H1 (cell line): ENCODE measurements around the gene METRNL. TPM values are rescaled to one million over a fixed set of nuclear protein-coding genes. Genes with fewer than 3 reads are reported as not detected.

Experiments used
- CTCF ChIA-PET: fragments of 300-600 bp; sonication (Branson Sonifier 250); formaldehyde crosslinking; loops from one replicate; lab custom pipeline; 2021; ENCODE audit not compliant: partially characterized antibody; lab: Charles Lee
- POLR2A ChIA-PET: fragments of 300-600 bp; sonication (Branson Sonifier 250); formaldehyde crosslinking; loops from one replicate; lab custom pipeline; 2021; ENCODE audit warnings: inconsistent platforms; ENCODE audit not compliant: partially characterized antibody; lab: Charles Lee
- DNase-seq, 2 experiments: peaks; one replicate each; pipeline versions ENCODE4 v3.0.0 to v3.0.0-alpha.2; 2010 to 2022; ENCODE audit warnings: low spot score in 2 of 2, low read depth in 1 of 2, mixed read lengths in 1 of 2
- FAIRE-seq: peaks from 2 replicates; lab custom pipeline; 2011; peaks lifted over from hg19 to GRCh38; lab: Jason Lieb, UNC
- H2AFZ ChIP-seq: 2 replicates; pipeline ENCODE4 v1.8.1; 2012; ENCODE audit warnings: low read length, inconsistent platforms
- H2AK5ac ChIP-seq: 2 replicates; pipeline ENCODE4 v1.6.1; 2013; ENCODE audit warnings: low read depth, low read length
- H2BK120ac ChIP-seq: replicated peaks from 2 replicates; pipeline ENCODE3; 2013; ENCODE audit warnings: low read depth, low read length, inconsistent platforms
- H2BK12ac ChIP-seq: 2 replicates; pipeline ENCODE4 v1.6.1; 2013; ENCODE audit warnings: low read depth, low read length
- H2BK15ac ChIP-seq: 2 replicates; pipeline ENCODE4 v1.6.1; 2013; ENCODE audit warnings: low read length
- H2BK20ac ChIP-seq: 2 replicates; pipeline ENCODE4 v1.6.1; 2013; ENCODE audit warnings: low read length
- H2BK5ac ChIP-seq: 2 replicates; pipeline ENCODE4 v1.6.1; 2013; ENCODE audit warnings: low read depth, low read length
- H3K14ac ChIP-seq: 2 replicates; pipeline ENCODE4 v1.6.1; 2013; ENCODE audit warnings: inconsistent platforms; ENCODE audit not compliant: insufficient read length
- H3K18ac ChIP-seq: 2 replicates; pipeline ENCODE4 v1.6.1; 2013; ENCODE audit warnings: low read length; ENCODE audit errors: extremely low read depth
- H3K23ac ChIP-seq: 2 replicates; pipeline ENCODE4 v1.6.1; 2013; ENCODE audit warnings: inconsistent platforms; ENCODE audit not compliant: insufficient read length
- H3K23me2 ChIP-seq: 2 replicates; pipeline ENCODE4 v1.6.1; 2013; ENCODE audit warnings: low read depth, low read length
- H3K27ac ChIP-seq: 2 replicates; pipeline ENCODE4 v1.6.1; 2011; ENCODE audit warnings: low read depth, low read length, inconsistent platforms
- H3K27me3 ChIP-seq, 4 experiments: replicated peaks in 1 of 4; 1 replicate in 1 of 4; 2 replicates in 3 of 4; pipeline versions ENCODE4 v1.6.1 to v1.8.1; 2011 to 2013; ENCODE audit warnings: low read length in 3 of 4, mild to moderate bottlenecking in 3 of 4, inconsistent platforms in 2 of 4, mixed read lengths in 2 of 4, moderate library complexity in 1 of 4; ENCODE audit not compliant: control insufficient read depth in 3 of 4, insufficient read depth in 3 of 4; ENCODE audit errors: extremely low read depth in 1 of 4
- H3K36me3 ChIP-seq, 4 experiments: 2 replicates each; pipeline versions ENCODE4 v1.6.1 to v1.8.1; 2011 to 2013; ENCODE audit warnings: mild to moderate bottlenecking in 4 of 4, low read length in 3 of 4, moderate library complexity in 2 of 4, control low read depth in 1 of 4, inconsistent platforms in 1 of 4; ENCODE audit not compliant: insufficient read depth in 4 of 4, control insufficient read depth in 2 of 4
- H3K4ac ChIP-seq: replicated peaks from 2 replicates; pipeline ENCODE3; 2013; ENCODE audit warnings: low read length, low read depth, mixed read lengths, inconsistent platforms; ENCODE audit not compliant: insufficient read length
- H3K4me1 ChIP-seq, 4 experiments: replicated peaks in 1 of 4; 1 replicate in 1 of 4; 2 replicates in 3 of 4; pipeline versions ENCODE4 v1.6.1 to v1.8.1; 2011 to 2013; ENCODE audit warnings: low read length in 3 of 4, inconsistent platforms in 2 of 4, mixed read lengths in 1 of 4; ENCODE audit not compliant: insufficient read depth in 4 of 4, control insufficient read depth in 3 of 4
- H3K4me2 ChIP-seq, 2 experiments: 2 replicates each; pipeline versions ENCODE4 v1.6.1 to v1.8.1; 2011 to 2013; ENCODE audit warnings: low read depth in 2 of 2, low read length in 2 of 2, control low read depth in 1 of 2, inconsistent platforms in 1 of 2, mild to moderate bottlenecking in 1 of 2; ENCODE audit not compliant: insufficient read depth in 1 of 2
- H3K4me3 ChIP-seq, 4 experiments: fragments of 200-600, 300-600 bp in 1 of 4; sonication (generic), shearing (Covaris generic), sonication (Bioruptor Twin) in 1 of 4; 2 replicates each; pipeline versions ENCODE4 v1.5.1 to v1.8.1; 2011 to 2016; ENCODE audit warnings: low read length in 4 of 4, low read depth in 3 of 4, control low read depth in 2 of 4, inconsistent platforms in 2 of 4, mild to moderate bottlenecking in 2 of 4, mixed read lengths in 1 of 4, moderate library complexity in 1 of 4; ENCODE audit not compliant: insufficient read depth in 2 of 4; ENCODE audit errors: extremely low read depth in 1 of 4
- H3K56ac ChIP-seq: replicated peaks from 2 replicates; pipeline ENCODE3; 2013; ENCODE audit warnings: low read depth, mild to moderate bottlenecking, mixed read lengths, low read length, inconsistent platforms; ENCODE audit not compliant: insufficient read length
- H3K79me1 ChIP-seq: 2 replicates; pipeline ENCODE4 v1.6.1; 2013; ENCODE audit warnings: low read depth, low read length, control low read depth
- H3K79me2 ChIP-seq, 2 experiments: 2 replicates each; pipeline versions ENCODE4 v1.6.1 to v1.8.1; 2012 to 2013; ENCODE audit warnings: low read length in 2 of 2, mild to moderate bottlenecking in 2 of 2, inconsistent platforms in 1 of 2; ENCODE audit not compliant: insufficient read depth in 2 of 2, control insufficient read depth in 1 of 2
- H3K9ac ChIP-seq, 4 experiments: replicated peaks in 1 of 4; 1 replicate in 1 of 4; 2 replicates in 3 of 4; pipeline versions ENCODE4 v1.6.1 to v1.8.1; 2011 to 2013; ENCODE audit warnings: low read depth in 3 of 4, low read length in 3 of 4, control low read depth in 2 of 4, mild to moderate bottlenecking in 2 of 4, moderate library complexity in 2 of 4, inconsistent platforms in 1 of 4; ENCODE audit errors: extremely low read depth in 1 of 4
- H3K9me3 ChIP-seq, 2 experiments: 2 replicates each; pipeline versions ENCODE4 v1.6.1 to v1.8.1; 2012 to 2013; ENCODE audit warnings: mild to moderate bottlenecking in 2 of 2, moderate library complexity in 2 of 2, control low read depth in 1 of 2, inconsistent platforms in 1 of 2, low read depth in 1 of 2, low read length in 1 of 2, mixed read lengths in 1 of 2; ENCODE audit not compliant: insufficient read depth in 2 of 2
- H4K20me1 ChIP-seq, 2 experiments: replicated peaks in 1 of 2; 2 replicates each; pipeline versions ENCODE3 to v1.8.1; 2011 to 2013; ENCODE audit warnings: inconsistent platforms in 2 of 2, low read length in 2 of 2, mild to moderate bottlenecking in 1 of 2; ENCODE audit not compliant: insufficient read depth in 2 of 2, control insufficient read depth in 1 of 2
- H4K5ac ChIP-seq: 2 replicates; pipeline ENCODE4 v1.6.1; 2013; ENCODE audit warnings: low read length, low read depth, mixed read lengths, inconsistent platforms; ENCODE audit not compliant: insufficient read length
- H4K8ac ChIP-seq: 2 replicates; pipeline ENCODE4 v1.8.0; 2013; ENCODE audit warnings: mild to moderate bottlenecking, moderate library complexity, low read length, inconsistent platforms; ENCODE audit not compliant: insufficient read depth; ENCODE audit errors: extremely low read depth
- H4K91ac ChIP-seq: replicated peaks from 2 replicates; pipeline ENCODE3; 2013; ENCODE audit warnings: low read length, mixed read lengths, inconsistent platforms; ENCODE audit not compliant: insufficient read length
- CTCF ChIP-seq, 3 experiments: IDR thresholded peaks; 1 replicate in 2 of 3; 2 replicates in 1 of 3; pipeline versions ENCODE4 v1.5.1 to v1.6.1; 2011; ENCODE audit warnings: low read length in 3 of 3, mild to moderate bottlenecking in 3 of 3, inconsistent platforms in 2 of 3, low read depth in 1 of 3, moderate library complexity in 1 of 3; ENCODE audit not compliant: insufficient read depth in 1 of 3; ENCODE audit errors: control extremely low read depth in 1 of 3
- EZH2 ChIP-seq: fragments of 200-600 bp; sonication (generic); IDR thresholded peaks from 2 replicates; pipeline ENCODE4 v1.7.1; 2012; ENCODE audit warnings: low read depth, mild to moderate bottlenecking, moderate library complexity, low read length, inconsistent platforms; ENCODE audit not compliant: severe bottlenecking
- JUN ChIP-seq: IDR thresholded peaks from 2 replicates; pipeline ENCODE4 v1.6.1; 2011; ENCODE audit warnings: low read depth, mild to moderate bottlenecking, improper control_type of control experiment, low read length
- RAD21 ChIP-seq, 2 experiments: IDR thresholded peaks in 1 of 2; conservative IDR thresholded peaks in 1 of 2; 2 replicates each; pipeline ENCODE4 v1.6.1; 2011; ENCODE audit warnings: low read depth in 2 of 2, low read length in 2 of 2, improper control_type of control experiment in 1 of 2, inconsistent platforms in 1 of 2, mild to moderate bottlenecking in 1 of 2, moderate library complexity in 1 of 2
- RXRA ChIP-seq: IDR thresholded peaks from 2 replicates; pipeline ENCODE4 v1.6.1; 2011; ENCODE audit warnings: low read depth, mild to moderate bottlenecking, low read length, moderate library complexity; ENCODE audit not compliant: insufficient read depth
- SIRT6 ChIP-seq: IDR thresholded peaks from one replicate; pipeline ENCODE4 v1.7.1; 2012; ENCODE audit warnings: low read length, inconsistent platforms
- TEAD4 ChIP-seq: IDR thresholded peaks from 2 replicates; pipeline ENCODE4 v1.6.1; 2012; ENCODE audit warnings: low read depth, low read length, inconsistent platforms, mixed read lengths
- WGBS, 2 experiments: shearing (Covaris generic) in 1 of 2; methylation state at CpG; one replicate each; pipeline versions ENCODE4 v1.1.6 to v1.1.7; 2013 to 2015; ENCODE audit warnings: low lambda C conversion rate in 2 of 2, mixed read lengths in 2 of 2, inconsistent platforms in 1 of 2, low coverage in 1 of 2, missing lambda C conversion rate in 1 of 2; ENCODE audit not compliant: insufficient replicate concordance in 2 of 2, insufficient coverage in 1 of 2, insufficient read length in 1 of 2; ENCODE audit errors: extremely low coverage in 1 of 2, missing lambda C conversion rate in 1 of 2; 5-methylcytosine and 5-hydroxymethylcytosine counted together
- polyA plus RNA-seq, 7 experiments: library from polyadenylated mRNA; depleted of rRNA in 3 of 7; stranded (reverse) in 5 of 7; unstranded in 2 of 7; fragments of >200 nt in 5 of 7; fragments of 200-250 nt in 2 of 7; gene quantifications; 1 replicate in 5 of 7; 2 replicates in 1 of 7; 4 replicates in 1 of 7; pipeline versions ENCODE4 v1.2.1 to v1.2.3, GENCODE V29; 2011 to 2013; ENCODE audit warnings: missing spikeins in 2 of 7, mixed read lengths in 2 of 7
- total RNA-seq: library from RNA; stranded (reverse); fragmentation: NEBNext Ultra II Directional; extraction: Animal tissue kit (Norgen Biotek cat#: 25700); gene quantifications from 2 replicates; pipeline ENCODE4 v1.2.1, GENCODE V29; 2021

Gene METRNL
- total and polyA plus RNA-seq, 2 of the 8 experiments (the other 6 are each of a cell fraction or from before 2014, with no cell fraction given) = 13.9 to 14.2 TPM

GRCh38 chr17:83088451-83088850 lies 9.0 kb downstream of the METRNL start:
- Histone ChIP-seq H2AFZ (no peak overlapping the region), H3K18ac (no peak overlapping the region), H2AK5ac (no peak overlapping the region), H2BK15ac (no peak overlapping the region), H3K79me2 (peaks cover 0 to 18% of the 10 kb centered on the region in 2 experiments; a peak in 1 of 4 replicates), H2BK20ac (no peak overlapping the region), H4K20me1 (peaks cover 0 to 2% of the 10 kb centered on the region in 2 experiments), H2BK120ac (no peak overlapping the region), H3K4me3 (no peak overlapping the region), H3K9me3 (no peaks in the 10 kb centered on the region), H2BK5ac (no peak overlapping the region)
- DNase-seq (no peak), FAIRE-seq (no peak)
- TF ChIP-seq CTCF (IDR thresholded peaks at IDR 0.05; ENCODE audit: control extremely low read depth in 1 of 3, insufficient read depth in 1 of 3, low read depth in 1 of 3, low read length in 3 of 3) (no peak), JUN (no peak), RAD21 (IDR thresholded peaks at IDR 0.05 in 1 of 2, conservative IDR thresholded peaks at IDR 0.05 in 1 of 2; ENCODE audit: low read depth in 2 of 2, low read length in 2 of 2) (no peak), TEAD4 (no peak), EZH2 (no peak), SIRT6 (no peak), RXRA (no peak)
- TF ChIP-seq, all 59 proteins: peak for 0
- H4K91ac ChIP-seq = no peak overlapping the region
- H4K5ac ChIP-seq = no peak overlapping the region
- peaks cover 1% of the 10 kb centered on the region for H3K79me1 ChIP-seq
- no peak overlapping the region for H3K4ac ChIP-seq
- no peak overlapping the region for H3K9ac ChIP-seq
- no peak overlapping the region for H3K56ac ChIP-seq
- no peak overlapping the region for H3K14ac ChIP-seq
- ChIA-PET POLR2A (interaction anchor here (0.8 kb wide), 1 partner anchor 14 kb away, joined by 3 read pairs; no protein-coding TSS in a partner anchor), CTCF (no interaction called here)
- H4K8ac ChIP-seq = no peak overlapping the region
- no peak overlapping the region for H3K23ac ChIP-seq
- H3K4me1 ChIP-seq = peaks cover 7 to 41% (median 12%) of the 10 kb centered on the region in 4 experiments
- H3K4me2 ChIP-seq = no peak overlapping the region
- H3K27ac ChIP-seq = no peak overlapping the region
- H3K23me2 ChIP-seq = no peaks in the 10 kb centered on the region
- no peaks in the 10 kb centered on the region for H3K36me3 ChIP-seq
- no peaks in the 10 kb centered on the region for H3K27me3 ChIP-seq
- WGBS, 2 experiments = 83% methylated on average over 11 of the region's 13 CpGs; no CpG with 5 or more reads in 1 of the 2 experiments
- H2BK12ac ChIP-seq = no peak overlapping the region
